DMS153 treated with DMSO at 0.1 percent for 48 hours (cell line): ENCODE data around the gene HDAC9.

ENCODE experiments used
- DNase-seq: peaks from one replicate; lab custom pipeline; 2025; ENCODE audit not compliant: unreplicated experiment; lab: John Stamatoyannopoulos, UW

The HDAC9 gene

GRCh38 chr7:18771834-18772566 lies 276.5 kb downstream of the HDAC9 start:
- DNase-seq, result no peak

GRCh38 chr7:18772567-18772965 lies 277.0 kb downstream of the HDAC9 start:
- no peak for DNase-seq

DNA sequence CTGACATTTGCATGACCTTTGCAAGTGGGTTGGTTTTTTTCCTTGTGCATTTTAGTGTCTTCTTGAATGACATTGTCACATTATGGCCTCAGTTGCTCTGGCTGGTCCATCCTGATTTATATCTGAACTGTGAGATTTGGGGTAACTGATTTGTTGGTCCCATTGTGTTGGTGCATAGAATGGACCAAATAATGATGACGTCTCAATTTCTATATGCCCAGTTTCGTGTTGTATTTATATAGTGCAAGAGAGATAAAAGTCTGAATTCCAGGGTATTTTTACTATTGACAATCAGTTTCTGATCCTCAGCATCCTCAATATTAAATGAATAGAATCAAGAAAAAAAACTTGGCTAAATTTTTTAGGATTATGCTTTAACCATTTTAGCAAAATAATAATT lies 281.8 kb downstream of the HDAC9 start:
- no peak for DNase-seq

- no peak for DNase-seq
Measured at GRCh38 chr7:18778594-18778993, 283.0 kb downstream of the HDAC9 start.

DNA sequence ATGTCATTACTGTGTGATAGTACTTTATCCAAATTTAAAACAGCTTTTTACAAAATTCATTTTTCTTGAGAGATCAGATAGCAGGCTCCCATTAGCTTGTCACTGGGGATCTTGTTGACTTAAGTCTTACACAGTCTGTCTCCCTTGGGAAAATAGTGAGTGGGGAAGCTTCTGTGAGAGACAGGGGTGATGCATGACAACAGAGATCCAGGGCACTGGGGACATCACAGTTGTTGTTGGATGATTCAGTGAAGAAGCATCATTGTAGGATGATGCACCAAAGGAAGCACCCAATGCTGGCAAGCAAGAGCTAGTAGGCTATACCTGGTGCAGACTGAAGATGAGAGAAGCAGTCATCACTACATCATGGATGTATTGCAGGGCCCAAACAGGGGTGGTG lies 284.7 kb downstream of the HDAC9 start:
- no peak for DNase-seq

DNA sequence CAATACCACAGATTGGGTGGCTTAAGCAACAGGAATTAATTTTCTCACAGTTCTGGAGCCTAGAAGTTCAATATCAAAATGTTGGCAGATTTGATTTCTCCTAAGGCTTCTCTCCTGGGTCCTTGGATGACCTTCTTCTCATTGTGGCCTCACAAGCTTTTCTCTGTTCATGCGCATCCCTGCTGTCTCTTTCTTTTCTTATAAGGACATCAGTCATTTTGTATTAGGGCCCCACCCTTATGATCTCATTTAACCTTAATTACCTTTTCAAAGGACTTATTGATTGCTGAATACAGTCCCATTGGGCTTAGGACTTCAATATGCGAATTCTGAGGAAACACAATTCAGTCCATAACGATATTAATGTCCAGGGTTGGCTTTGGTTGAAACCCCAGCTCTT lies 285.4 kb downstream of the HDAC9 start:
- DNase-seq, result no peak

- DNase-seq, result no peak
Measured at GRCh38 chr7:18786196-18786727, 290.7 kb downstream of the HDAC9 start.

GRCh38 chr7:18786796-18787195 lies 291.2 kb downstream of the HDAC9 start:
- DNase-seq, result no peak

DNA sequence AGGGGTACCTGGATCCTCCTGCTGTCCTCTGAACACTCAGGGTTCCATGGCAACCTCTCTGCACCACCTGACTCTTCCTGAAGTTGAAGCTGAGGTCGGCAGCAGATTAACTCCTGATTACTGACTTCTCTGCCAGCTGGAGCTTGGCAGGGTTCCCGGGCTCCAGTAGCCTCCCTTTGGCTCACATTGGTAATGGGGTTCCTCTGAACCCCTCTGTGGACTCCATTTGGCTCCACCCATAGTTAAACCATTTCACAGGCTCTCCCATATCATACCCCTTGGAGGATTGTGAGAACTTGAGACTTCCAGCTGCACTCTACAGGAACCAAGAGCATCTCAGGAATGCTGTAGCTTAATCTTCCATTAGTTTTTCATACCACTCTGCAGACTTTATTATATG lies 292.5 kb downstream of the HDAC9 start:
- no peak for DNase-seq

- DNase-seq, result no peak
Measured at GRCh38 chr7:18792871-18793595, 297.5 kb downstream of the HDAC9 start.

DNA sequence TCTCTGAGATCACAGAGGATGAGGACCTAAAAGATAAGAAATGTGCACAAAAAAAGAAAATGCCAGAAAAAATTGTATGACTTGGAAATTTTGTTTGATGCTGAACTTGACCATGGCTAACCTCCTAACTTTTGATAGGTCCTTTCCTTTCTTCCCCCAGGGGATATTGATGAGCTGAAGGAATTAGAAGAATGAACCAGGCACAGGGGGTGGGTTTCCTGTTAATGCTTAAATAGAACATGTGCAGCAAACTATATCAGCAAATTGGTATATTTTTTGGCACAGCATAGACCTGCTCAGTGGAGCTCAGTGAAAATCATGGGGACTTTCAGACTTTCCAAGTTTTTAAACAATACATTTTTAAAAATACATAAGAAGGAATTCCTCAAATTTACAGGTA lies 300.7 kb downstream of the HDAC9 start:
- DNase-seq, result no peak

DNA sequence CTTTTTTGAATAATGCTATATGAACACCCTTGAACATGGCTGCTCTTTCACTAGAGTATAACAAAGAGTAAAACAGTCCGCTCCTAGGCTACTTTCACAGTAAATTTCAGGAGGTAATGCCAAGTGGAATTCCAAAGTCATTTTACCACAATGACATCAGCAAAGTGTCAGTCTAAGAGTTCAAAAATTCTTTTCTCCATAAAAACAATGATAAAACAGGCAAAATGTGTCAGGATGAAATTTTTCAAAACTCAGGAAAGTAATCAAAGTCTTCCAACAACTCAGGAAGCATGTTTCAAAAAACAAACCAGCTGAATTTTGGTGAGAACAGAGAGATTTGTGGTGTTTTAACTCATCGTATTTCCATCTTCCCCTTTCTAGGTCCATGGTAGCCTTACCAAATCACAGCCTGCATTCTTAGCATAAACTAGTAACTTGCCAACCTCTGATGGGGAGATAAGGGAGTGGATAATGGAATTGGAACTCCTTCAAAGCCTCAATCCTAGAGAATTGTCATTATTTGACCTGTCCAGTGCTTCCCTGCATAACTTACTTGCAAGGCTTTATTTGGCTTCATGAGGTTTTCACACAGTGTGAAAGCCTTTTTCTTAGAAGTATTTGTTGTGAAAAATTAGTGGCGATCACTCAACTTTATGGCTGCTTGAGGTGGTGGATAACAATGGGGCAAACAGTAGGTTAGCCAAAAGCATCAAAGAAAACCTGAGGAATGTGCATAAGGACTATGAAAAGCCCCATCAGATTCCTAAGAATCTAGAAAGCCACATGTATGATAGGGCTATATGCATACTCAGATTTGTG lies 302.7 kb downstream of the HDAC9 start:
- no peak for DNase-seq

- no peak for DNase-seq
Measured at GRCh38 chr7:18799899-18800298, 304.4 kb downstream of the HDAC9 start.

GRCh38 chr7:18803923-18804322 lies 308.4 kb downstream of the HDAC9 start:
- no peak for DNase-seq

DNA sequence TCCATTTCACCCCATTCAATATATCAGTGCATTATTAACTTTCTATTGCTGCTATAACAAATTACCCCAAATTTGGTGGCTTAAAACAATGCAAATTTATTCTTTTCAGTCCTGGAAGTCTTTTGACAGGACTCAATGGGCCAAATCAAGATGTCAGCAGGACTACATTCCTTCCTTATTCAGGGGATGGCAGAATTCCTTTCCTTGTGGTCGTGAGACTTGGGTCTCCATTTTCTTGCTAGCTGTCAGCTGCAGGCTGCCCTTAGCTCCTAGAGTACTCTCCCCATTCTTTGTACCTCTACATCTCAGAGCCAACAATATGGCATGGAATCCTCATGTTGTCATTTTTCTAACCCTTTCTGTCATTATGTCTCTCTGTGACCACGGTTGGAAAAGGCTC lies 310.6 kb downstream of the HDAC9 start:
- no peak for DNase-seq

DNA sequence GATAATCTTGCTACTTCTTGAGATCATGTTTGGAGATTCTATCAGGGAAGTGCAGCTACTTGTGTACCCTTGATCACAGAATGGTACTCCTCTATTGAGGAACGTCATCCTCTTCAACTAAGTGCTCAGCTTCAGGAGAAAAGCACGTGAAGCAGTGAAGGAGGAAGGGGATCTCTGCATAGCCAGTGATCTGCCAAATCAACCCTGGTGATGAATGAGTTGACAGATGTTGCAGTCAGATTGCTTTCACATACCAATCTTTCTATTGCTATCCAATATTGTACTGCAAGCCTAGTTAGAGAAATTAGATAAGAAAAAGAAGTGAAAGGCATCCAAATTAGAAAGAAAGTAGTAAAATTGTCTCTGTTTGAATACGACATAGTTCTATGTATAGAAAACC lies 312.5 kb downstream of the HDAC9 start:
- DNase-seq, result no peak

DNA sequence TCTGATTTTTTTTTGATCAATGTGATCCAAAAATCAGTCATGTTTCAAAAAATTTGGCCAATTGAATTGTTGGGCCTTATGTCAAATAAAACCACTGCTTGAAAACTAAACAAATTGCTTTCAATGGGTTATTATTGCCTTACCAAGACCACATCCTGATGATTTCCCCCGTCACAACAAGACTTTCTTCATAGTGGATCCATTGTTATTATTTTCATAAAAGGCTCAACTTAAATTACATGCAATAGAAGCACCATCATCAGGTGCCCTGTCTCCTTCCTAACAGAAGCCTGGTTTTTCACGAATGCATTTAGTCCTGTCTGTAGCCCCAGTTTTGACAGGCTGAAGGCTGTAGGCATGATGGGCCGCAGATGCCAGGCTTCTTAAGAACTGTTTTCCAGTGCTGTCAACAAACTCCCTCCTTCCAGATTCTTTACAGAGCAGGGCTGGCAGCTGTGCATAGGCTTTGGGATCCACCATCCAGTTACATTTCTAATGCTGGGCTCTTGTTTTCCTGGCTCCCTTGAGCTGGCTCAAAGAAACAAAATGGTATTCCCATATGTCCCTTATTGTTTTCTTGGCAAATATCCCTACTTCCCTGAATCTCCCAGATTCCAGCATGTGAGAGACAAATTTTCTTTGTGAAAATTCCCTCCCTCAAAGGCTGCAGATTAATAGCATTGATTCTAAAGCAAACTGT lies 319.9 kb downstream of the HDAC9 start:
- DNase-seq, result no peak

GRCh38 chr7:18820981-18821380 lies 325.4 kb downstream of the HDAC9 start:
- DNase-seq, result no peak

GRCh38 chr7:18821554-18821953 lies 326.0 kb downstream of the HDAC9 start:
- DNase-seq, result no peak

- DNase-seq, result no peak
Measured at GRCh38 chr7:18824157-18824556, 328.6 kb downstream of the HDAC9 start.
